HG03520 (cell line): ENCODE measurements around the gene TYW5.
"Not testable (repeated sequence)": the region's sequence is repeated elsewhere in the genome, so short reads cannot be mapped to it uniquely, and the experiment has no call there.

Experiments used
- ATAC-seq: cut with Tn5 transposase; IDR thresholded peaks from one replicate; pipeline ENCODE4 v1.9.1; 2021; ENCODE audit warnings: mild to moderate bottlenecking, moderate library complexity; ENCODE audit not compliant: unreplicated experiment

Gene TYW5

GRCh38 chr2:199923924-199924323 is 31.4 kb downstream of the TYW5 start:
- ATAC-seq, result no peak

GRCh38 chr2:199922856-199923255 is 32.4 kb downstream of the TYW5 start:
- ATAC-seq, result no peak

GRCh38 chr2:199916980-199917379 is 38.3 kb downstream of the TYW5 start:
- no peak for ATAC-seq

- ATAC-seq, result no peak
Observed at GRCh38 chr2:199914372-199914958, 40.8 kb downstream of the TYW5 start.

GRCh38 chr2:199912553-199913114 is 42.7 kb downstream of the TYW5 start:
- ATAC-seq, result not testable (repeated sequence)

GRCh38 chr2:199911877-199912161 is 43.5 kb downstream of the TYW5 start:
- no peak for ATAC-seq

- peak; percentile 85 for ATAC-seq
Observed at GRCh38 chr2:199911052-199911876, 44.0 kb downstream of the TYW5 start, which contains the start of gene C2orf69. C2orf69 (plus strand) TSS chr2:199911293; CDS start chr2:199911439, 146 bp downstream.

GRCh38 chr2:199910338-199911051 is 44.8 kb downstream of the TYW5 start:
- ATAC-seq, result no peak

- ATAC-seq, result no peak
Observed at GRCh38 chr2:199907008-199907714, 48.1 kb downstream of the TYW5 start.

GRCh38 chr2:199903111-199903510 is 52.2 kb downstream of the TYW5 start:
- no peak for ATAC-seq

- ATAC-seq, result no peak
Observed at GRCh38 chr2:199902486-199903110, 52.7 kb downstream of the TYW5 start.

GRCh38 chr2:199901942-199902341 is 53.3 kb downstream of the TYW5 start:
- ATAC-seq, result no peak

GRCh38 chr2:199896617-199897016 is 58.7 kb downstream of the TYW5 start:
- no peak for ATAC-seq

GRCh38 chr2:199895406-199895805 is 59.9 kb downstream of the TYW5 start:
- no peak for ATAC-seq

GRCh38 chr2:199883474-199884212 is 71.6 kb downstream of the TYW5 start:
- ATAC-seq, result no peak

GRCh38 chr2:199882667-199883066 is 72.6 kb downstream of the TYW5 start:
- ATAC-seq, result no peak
